ENCODE data around the gene CCBE1.
"Not testable (repeated sequence)": the region's sequence is repeated elsewhere in the genome, so short reads cannot be mapped to it uniquely, and the experiment has no call there.

The CCBE1 gene

GRCh38 chr18:59516356-59517155 is 180.7 kb downstream of the CCBE1 start:
- no peak for TF ChIP-seq CTCF (IDR thresholded peaks at IDR 0.05; ENCODE audit: insufficient read depth, low read length, missing control alignments)
- no peak for DNase-seq (ENCODE audit: low read depth, low spot score)
- ChIA-PET POLR2A (no interaction called here), CTCF (interaction anchor here (0.9 to 1.8 kb wide), 4 partner anchors 12 to 307 kb away, joined by 3 to 4 read pairs (median 4); no protein-coding TSS in a partner anchor)
- H3K4me3 ChIP-seq (ENCODE audit: low read depth, low read length) = no peak overlapping the region

GRCh38 chr18:59515956-59516355 is 181.3 kb downstream of the CCBE1 start:
- DNase-seq (ENCODE audit: low read depth, low spot score); H3K4me3 ChIP-seq (ENCODE audit: low read depth, low read length): not testable (repeated sequence)
- ChIA-PET CTCF (interaction anchor here (1.6 to 1.8 kb wide), 2 partner anchors 14 to 307 kb away, joined by 3 to 4 read pairs; no protein-coding TSS in a partner anchor), POLR2A (interaction anchor here (1.4 kb wide), 1 partner anchor 13 kb away, joined by 5 read pairs; no protein-coding TSS in a partner anchor)

- no peak for TF ChIP-seq CTCF (IDR thresholded peaks at IDR 0.05; ENCODE audit: insufficient read depth, low read length, missing control alignments)
- no peak for DNase-seq (ENCODE audit: low read depth, low spot score)
- CTCF ChIA-PET = interaction anchor here (0.8 to 1.8 kb wide), 3 partner anchors 8 to 56 kb away, joined by 3 to 4 read pairs (median 4); no protein-coding TSS in a partner anchor
- H3K4me3 ChIP-seq (ENCODE audit: low read depth, low read length) = no peak overlapping the region
- POLR2A ChIA-PET = interaction anchor here (1.4 kb wide), 1 partner anchor 13 kb away, joined by 5 read pairs; no protein-coding TSS in a partner anchor
Observed at GRCh38 chr18:59515147-59515546, 182.1 kb downstream of the CCBE1 start.

- CTCF ChIA-PET = interaction anchor here (0.8 to 1.3 kb wide), 2 partner anchors 9 to 55 kb away, joined by 3 to 4 read pairs; no protein-coding TSS in a partner anchor
- DNase-seq (ENCODE audit: low read depth, low spot score) = peak; percentile 28
- H3K4me3 ChIP-seq (ENCODE audit: low read depth, low read length) = peak overlapping the region; percentile 19; the same call in 1 of the 2 replicates
- POLR2A ChIA-PET = no interaction called here
- TF ChIP-seq CTCF (IDR thresholded peaks at IDR 0.05; ENCODE audit: insufficient read depth, low read length, missing control alignments) = no peak
Observed at GRCh38 chr18:59514203-59514602, 183.0 kb downstream of the CCBE1 start.

GRCh38 chr18:59512025-59512755 is 185.0 kb downstream of the CCBE1 start:
- POLR2A ChIA-PET = no interaction called here
- CTCF ChIA-PET = interaction anchor here (0.6 kb wide), 1 partner anchor 312 kb away, joined by 3 read pairs; no protein-coding TSS in a partner anchor

More at GRCh38 chr18:59512025-59512755, 185.0 kb downstream of the CCBE1 start:
- DNase-seq (ENCODE audit: low read depth, low spot score) = no peak
- H3K4me3 ChIP-seq (ENCODE audit: low read depth, low read length) = no peak overlapping the region
- TF ChIP-seq CTCF (IDR thresholded peaks at IDR 0.05; ENCODE audit: insufficient read depth, low read length, missing control alignments) = no peak

All from AG04449 (cell line).